Measurements from ENCODE around the gene MRTFA. TPM values are rescaled to one million over a fixed set of nuclear protein-coding genes. Genes with fewer than 3 reads are reported as not detected.

MRTFA gene
- total and polyA plus RNA-seq, 2 of the 13 experiments (the other 11 are each of a cell fraction or from before 2014, with no cell fraction given), result 2.4 to 8.2 TPM

DNA sequence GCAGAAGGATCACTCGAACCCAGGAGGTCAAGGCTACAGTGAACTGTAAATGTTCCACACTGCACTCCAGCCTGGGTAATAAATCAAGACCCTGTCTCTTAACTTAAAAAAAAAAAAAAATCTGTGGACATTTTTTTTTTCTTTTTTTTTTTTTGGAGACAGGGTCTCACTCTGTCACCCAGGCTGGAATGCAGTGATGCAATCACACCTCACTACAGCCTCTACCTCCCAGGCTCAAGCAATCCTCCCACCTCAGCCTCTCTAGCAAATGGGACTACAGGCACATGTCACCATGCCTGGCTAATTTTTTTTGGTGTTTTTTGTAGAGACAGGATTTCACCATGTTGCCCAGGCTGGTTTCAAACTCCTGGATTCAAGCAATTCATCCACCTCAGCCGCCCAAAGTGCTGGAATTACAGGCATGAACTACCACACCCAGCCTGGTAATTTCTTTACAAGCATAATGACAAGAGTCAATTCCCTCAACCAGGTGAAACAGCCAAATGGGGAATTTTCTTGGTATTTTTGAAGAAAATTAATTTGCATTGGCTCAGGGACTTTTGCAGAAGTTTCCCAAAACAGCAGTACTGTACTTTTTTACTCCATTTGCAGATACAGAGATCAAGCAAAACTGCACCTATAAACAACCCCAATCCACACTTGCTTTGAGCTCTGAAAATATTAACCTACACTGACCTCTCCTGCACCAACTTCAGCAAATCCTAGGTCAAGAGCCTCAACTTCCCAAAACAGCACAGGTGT, 44.0 kb downstream of the MRTFA start:
- H3K4me2 ChIP-seq (ENCODE audit: low read depth, low read length), result no peak overlapping the region
- no peaks in the 10 kb centered on the region for H3K9me3 ChIP-seq (ENCODE audit: low read length)
- DNase-seq (ENCODE audit: low spot score) (no peak), FAIRE-seq (no peak), ATAC-seq (no peak)
- H3K79me2 ChIP-seq (ENCODE audit: insufficient read depth, low read length), result peaks cover 48% of the 10 kb centered on the region
- no TSS peak for BruUV-seq (replicated peaks)
- TF ChIP-seq HOXA3 (CRISPR knock-in tag; IDR thresholded peaks at IDR 0.05), result no peak
- no peak for TF ChIP-seq FOXK2 (IDR thresholded peaks at IDR 0.05)
- peak; percentile 89 for TF ChIP-seq ZNF770 (CRISPR knock-in tag; IDR thresholded peaks at IDR 0.05)
- no peak for TF ChIP-seq HOXA5 (CRISPR knock-in tag; IDR thresholded peaks at IDR 0.05)
- no peak for TF ChIP-seq TP53 (CRISPR knock-in tag; conservative IDR thresholded peaks at IDR 0.05)
- no peak for TF ChIP-seq CEBPB (IDR thresholded peaks at IDR 0.05; ENCODE audit: borderline replicate concordance, low read depth, low read length)
- TF ChIP-seq ZBTB10 (CRISPR knock-in tag; IDR thresholded peaks at IDR 0.05; ENCODE audit: borderline replicate concordance), result no peak
- no peak for TF ChIP-seq YEATS4 (CRISPR knock-in tag; IDR thresholded peaks at IDR 0.05; ENCODE audit: borderline replicate concordance)
- H2AFZ ChIP-seq (ENCODE audit: low read length), result no peak overlapping the region
- in situ Hi-C loops (cut with HindIII; ENCODE audit: extremely low pct_ligation_motif_present, low pct_unique_long_range_greater_than_20kb) (no loop called here), intact Hi-C loops (cut with micrococcal nuclease; ENCODE audit: unreplicated experiment) (no loop called here)
- ChIA-PET CTCF (ENCODE audit: low intra/inter-chr PET ratio, low total read pairs) (no interaction called here), POLR2A (no interaction called here)
- 93% methylated on average over 2 of the region's 2 CpGs for WGBS (ENCODE audit: low lambda C conversion rate)
- no peaks in the 10 kb centered on the region for H3K36me3 ChIP-seq (replicated peaks in 1 of 2; ENCODE audit: control insufficient read depth in 1 of 2, insufficient read depth in 2 of 2, low read length in 2 of 2)
- H3K9ac ChIP-seq (ENCODE audit: insufficient read depth, low read depth, low read length), result no peak overlapping the region
- H4K20me1 ChIP-seq (ENCODE audit: insufficient read depth, low read length), result peaks cover 4% of the 10 kb centered on the region; the same call in 1 of the 2 replicates
- H3K4me1 ChIP-seq (ENCODE audit: insufficient read depth, low read length), result peaks cover 78% of the 10 kb centered on the region
- no peaks in the 10 kb centered on the region for H3K27me3 ChIP-seq (ENCODE audit: control insufficient read depth in 1 of 2, insufficient read depth in 2 of 2, low read length in 2 of 2)
- H3K27ac ChIP-seq (ENCODE audit: extremely low read length, insufficient read depth, low read length), result no peak overlapping the region
- no peak overlapping the region for H3K4me3 ChIP-seq (replicated peaks in 1 of 3; ENCODE audit: insufficient read depth in 1 of 3, low read depth in 2 of 3, low read length in 3 of 3)

Data from HepG2 (cell line).